Mesodermal cell (in vitro differentiated cells): ENCODE results near the gene POLH.
"Not testable (repeated sequence)": the region's sequence is repeated elsewhere in the genome, so short reads cannot be mapped to it uniquely, and the experiment has no call there.

ENCODE experiments used
- H3K27ac ChIP-seq: 2 replicates; pipeline ENCODE4 v1.7.0; 2013; ENCODE audit warnings: mild to moderate bottlenecking, low read depth, low read length, moderate library complexity; ENCODE audit not compliant: severe bottlenecking
- H3K36me3 ChIP-seq: 2 replicates; pipeline ENCODE4 v1.7.1; 2013; ENCODE audit warnings: mild to moderate bottlenecking, low read length, moderate library complexity; ENCODE audit not compliant: control insufficient read depth, insufficient read depth
- H3K4me1 ChIP-seq: one replicate; pipeline ENCODE4 v1.7.1; 2013; ENCODE audit warnings: mild to moderate bottlenecking, low read length; ENCODE audit not compliant: insufficient read depth, control insufficient read depth, poor library complexity, severe bottlenecking
- H3K4me3 ChIP-seq: 2 replicates; pipeline ENCODE4 v1.7.0; 2013; ENCODE audit warnings: low read length, control low read depth, mild to moderate bottlenecking; ENCODE audit not compliant: insufficient read depth, poor library complexity, severe bottlenecking; ENCODE audit errors: extremely low read depth
- H3K9me3 ChIP-seq: 2 replicates; pipeline ENCODE4 v1.7.1; 2013; ENCODE audit warnings: mild to moderate bottlenecking, low read length, moderate library complexity; ENCODE audit not compliant: control insufficient read depth
- WGBS, 2 experiments: methylation state at CpG; one replicate each; pipeline ENCODE4 v1.1.5; 2013; ENCODE audit warnings: missing lambda C conversion rate in 2 of 2; ENCODE audit not compliant: insufficient coverage in 2 of 2; 5-methylcytosine and 5-hydroxymethylcytosine counted together

The POLH gene

GRCh38 chr6:43570876-43571441, 5.0 kb upstream of the POLH start:
- 80 to 100% methylated on average over 1 of the region's 5 CpGs for WGBS, 2 experiments
- Histone ChIP-seq H3K4me1 (no peaks in the 10 kb centered on the region), H3K4me3 (no peak overlapping the region), H3K27ac (no peak overlapping the region), H3K36me3 (peaks cover 75% of the 10 kb centered on the region), H3K9me3 (no peaks in the 10 kb centered on the region)

- no peak overlapping the region for H3K27ac ChIP-seq
- no peaks in the 10 kb centered on the region for H3K9me3 ChIP-seq
- WGBS, 2 experiments = 94 to 100% methylated on average over 2 of the region's 4 CpGs
- no peaks in the 10 kb centered on the region for H3K4me1 ChIP-seq
- peaks cover 64% of the 10 kb centered on the region for H3K36me3 ChIP-seq
- no peak overlapping the region for H3K4me3 ChIP-seq
Measured at GRCh38 chr6:43572015-43572414, 4.0 kb upstream of the POLH start.

GRCh38 chr6:43575105-43575771, 747 bp upstream of the POLH start:
- Histone ChIP-seq H3K4me3 (peak overlapping the region; percentile 71), H3K27ac (no peak overlapping the region), H3K4me1 (peaks cover 8% of the 10 kb centered on the region), H3K36me3 (peaks cover 52% of the 10 kb centered on the region), H3K9me3 (peaks cover 4% of the 10 kb centered on the region)
- WGBS, 2 experiments = 1% methylated on average over 35 to 37 of the region's 38 CpGs

DNA sequence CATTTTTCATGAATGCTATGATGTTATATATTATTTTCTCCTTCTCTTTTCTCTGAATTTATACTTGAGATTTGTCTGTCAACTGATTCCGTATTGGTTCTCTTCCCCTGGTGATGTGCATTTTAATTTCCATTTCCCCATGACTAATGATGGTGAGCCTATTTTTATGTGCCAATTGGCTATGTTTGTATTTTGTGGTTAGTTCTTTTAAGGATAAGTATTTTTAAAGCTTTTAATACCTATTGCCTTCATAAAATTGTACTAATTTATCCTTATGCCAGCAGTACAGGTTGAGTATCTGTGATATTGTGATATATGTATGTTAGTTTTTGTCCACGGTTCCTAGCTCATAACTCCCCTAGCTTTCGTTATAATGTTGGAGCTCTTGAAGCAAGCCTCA, 2.8 kb downstream of the POLH start:
- H3K27ac ChIP-seq = no peak overlapping the region
- peaks cover 4% of the 10 kb centered on the region for H3K9me3 ChIP-seq
- no peak overlapping the region for H3K4me3 ChIP-seq
- WGBS, 2 experiments = 100% methylated on average over 1 of the region's 3 CpGs
- H3K4me1 ChIP-seq = peaks cover 8% of the 10 kb centered on the region
- H3K36me3 ChIP-seq = peaks cover 41% of the 10 kb centered on the region

DNA sequence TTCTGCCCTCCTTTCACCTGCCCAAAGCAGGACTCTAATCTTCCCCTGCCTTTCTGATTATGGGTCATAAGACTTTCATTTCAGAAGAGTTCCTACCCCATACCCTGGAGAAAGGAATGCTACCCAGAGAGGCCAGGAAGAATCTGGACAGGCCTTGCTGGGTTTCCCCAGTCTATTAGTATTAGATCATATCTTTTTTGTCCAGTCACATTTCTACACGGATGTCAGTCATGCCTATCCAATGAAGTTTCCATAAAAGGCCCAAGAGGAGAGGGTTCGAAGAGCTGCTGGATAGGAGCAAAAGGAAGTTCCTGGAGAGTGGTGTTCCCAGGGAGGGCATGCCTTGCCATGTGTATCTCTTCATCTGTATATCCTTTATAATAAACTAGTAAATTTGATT, 3.2 kb downstream of the POLH start:
- WGBS, 2 experiments = 100% methylated on average over 1 of the region's 2 CpGs
- Histone ChIP-seq H3K4me1 (peaks cover 8% of the 10 kb centered on the region), H3K27ac (no peak overlapping the region), H3K4me3 (no peak overlapping the region), H3K36me3 (peaks cover 45% of the 10 kb centered on the region), H3K9me3 (peaks cover 4% of the 10 kb centered on the region)

DNA sequence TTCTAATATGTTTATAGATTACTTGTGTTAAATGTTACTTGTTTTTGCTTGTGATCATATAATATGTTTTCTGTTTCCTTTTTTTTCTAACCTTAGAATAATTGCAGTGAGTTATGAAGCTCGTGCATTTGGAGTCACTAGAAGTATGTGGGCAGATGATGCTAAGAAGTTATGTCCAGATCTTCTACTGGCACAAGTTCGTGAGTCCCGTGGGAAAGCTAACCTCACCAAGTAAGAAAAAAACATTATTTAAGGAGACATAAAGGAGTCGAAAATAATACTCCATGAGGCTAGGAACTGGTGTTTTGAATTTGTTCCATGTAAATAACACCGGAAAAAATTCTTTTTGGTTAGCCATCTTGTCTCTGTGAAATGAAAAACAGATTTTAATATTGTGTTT, 6.9 kb downstream of the POLH start:
- no peak overlapping the region for H3K27ac ChIP-seq
- H3K9me3 ChIP-seq = peaks cover 4% of the 10 kb centered on the region
- no peak overlapping the region for H3K4me3 ChIP-seq
- H3K4me1 ChIP-seq = peaks cover 6% of the 10 kb centered on the region
- H3K36me3 ChIP-seq = peaks cover 77% of the 10 kb centered on the region
- WGBS, 2 experiments = 80 to 100% methylated on average over 1 to 2 of the region's 5 CpGs

DNA sequence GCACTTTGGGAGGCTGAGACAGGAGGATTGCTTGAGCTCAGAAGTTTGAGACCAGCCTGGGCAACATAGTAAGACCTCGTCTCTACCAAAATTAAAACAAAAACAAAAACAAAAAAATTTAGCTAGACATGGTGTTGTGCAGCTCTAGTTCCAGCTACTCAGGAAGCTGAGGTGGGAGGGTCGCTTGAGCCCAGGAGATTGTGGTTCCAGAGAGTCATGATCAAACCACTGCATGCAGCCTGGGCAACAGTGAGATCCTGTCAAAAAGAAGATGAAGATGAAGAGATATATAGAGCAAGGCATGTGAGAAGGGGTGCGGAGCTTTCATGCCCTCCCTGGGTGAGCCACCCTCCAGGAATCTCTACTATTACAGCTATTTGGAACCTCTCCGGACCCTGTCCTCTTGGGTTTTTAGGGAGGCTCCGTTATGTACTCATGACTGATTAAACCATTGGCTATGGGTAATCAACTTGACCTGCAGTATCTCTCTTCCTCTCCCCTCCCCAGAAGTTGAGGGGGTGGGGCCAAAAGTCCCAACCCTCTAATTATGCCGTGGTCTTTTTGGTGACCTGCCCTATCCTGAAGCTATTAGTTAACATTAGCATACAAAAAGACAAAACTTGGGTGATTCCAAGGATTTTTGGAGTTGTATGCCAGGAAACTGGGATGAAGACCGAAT, 9.0 kb downstream of the POLH start:
- Histone ChIP-seq H3K27ac (no peak overlapping the region), H3K4me3 (no peak overlapping the region), H3K36me3 (peaks cover 80% of the 10 kb centered on the region), H3K9me3 (no peaks in the 10 kb centered on the region), H3K4me1 (no peaks in the 10 kb centered on the region)
- 90 to 100% methylated on average over 1 of the region's 7 CpGs for WGBS, 2 experiments

DNA sequence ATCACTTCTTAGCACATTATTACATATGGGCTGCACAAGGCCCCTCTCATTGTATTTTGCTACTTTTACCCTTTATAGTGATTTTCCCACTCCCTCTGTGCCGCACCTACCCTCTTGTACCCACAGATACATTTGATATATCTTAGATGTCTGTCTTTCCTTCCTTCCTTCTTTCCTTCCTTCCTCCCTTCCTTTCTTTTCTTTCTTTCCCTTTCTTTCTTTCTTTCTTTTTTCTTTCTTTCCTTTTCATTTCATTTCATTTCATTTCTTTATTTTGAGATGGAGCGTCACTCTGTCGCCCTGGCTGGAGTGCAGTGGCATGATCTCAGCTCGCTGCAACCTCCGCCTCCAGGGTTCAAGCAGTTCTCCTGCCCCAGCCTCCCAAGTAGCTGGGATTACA, 12.2 kb downstream of the POLH start:
- no peak overlapping the region for H3K4me3 ChIP-seq
- no peaks in the 10 kb centered on the region for H3K9me3 ChIP-seq
- peaks cover 96% of the 10 kb centered on the region for H3K36me3 ChIP-seq
- no peaks in the 10 kb centered on the region for H3K4me1 ChIP-seq
- H3K27ac ChIP-seq = no peak overlapping the region
- 96 to 97% methylated on average over 5 of the region's 5 CpGs for WGBS, 2 experiments

DNA sequence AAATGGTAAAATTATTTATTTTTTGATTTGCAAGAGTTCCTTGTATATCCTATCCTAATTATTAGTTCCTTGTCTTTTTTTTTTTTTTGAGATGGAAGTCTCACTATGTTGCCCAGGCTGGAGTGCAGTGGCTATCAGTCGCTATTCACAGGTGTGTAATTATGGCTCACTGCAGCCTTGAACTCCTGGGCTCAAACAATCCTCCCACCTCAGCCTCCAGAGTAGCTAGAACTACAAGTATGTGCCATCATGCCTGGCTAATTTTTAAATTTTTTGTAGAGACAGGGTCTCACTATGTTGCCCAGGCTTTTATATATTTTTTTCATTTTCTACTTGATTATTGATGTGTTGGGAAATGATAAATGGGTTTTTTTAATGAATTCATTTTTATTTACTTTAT, 13.6 kb downstream of the POLH start:
- WGBS, 2 experiments = 100% methylated on average over 1 of the region's 1 CpG; no CpG with 5 or more reads in 1 of the 2 experiments
- not testable (repeated sequence) for H3K4me1 ChIP-seq, H3K4me3 ChIP-seq, H3K27ac ChIP-seq, H3K9me3 ChIP-seq
- peaks cover 87% of the 10 kb centered on the region for H3K36me3 ChIP-seq

DNA sequence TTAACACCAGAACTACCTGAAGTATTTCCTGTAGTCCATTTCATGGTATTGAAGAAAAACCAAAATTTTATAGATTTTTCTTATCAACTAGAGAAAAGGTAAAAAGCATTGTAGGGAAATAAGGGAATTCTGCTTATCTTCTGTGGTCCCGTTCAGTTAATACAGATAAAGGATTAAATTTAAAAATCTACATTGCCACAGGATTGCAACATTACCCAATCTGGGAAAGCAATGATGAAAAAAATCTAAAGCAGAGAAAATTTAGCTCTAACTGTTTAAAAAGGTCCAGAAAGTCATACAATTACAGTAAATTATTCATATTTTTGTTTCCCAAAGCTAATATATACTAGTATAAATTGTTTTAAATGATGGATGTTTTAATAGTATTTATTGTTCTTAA, 18.0 kb downstream of the POLH start:
- Histone ChIP-seq H3K36me3 (peaks cover 64% of the 10 kb centered on the region), H3K4me1 (no peaks in the 10 kb centered on the region), H3K27ac (no peak overlapping the region), H3K9me3 (no peaks in the 10 kb centered on the region), H3K4me3 (no peak overlapping the region)
- WGBS, 2 experiments = no CpG with 5 or more reads among the region's 1 CpG

- Histone ChIP-seq H3K4me1 (no peaks in the 10 kb centered on the region), H3K9me3 (no peaks in the 10 kb centered on the region), H3K4me3 (no peak overlapping the region), H3K27ac (no peak overlapping the region), H3K36me3 (peaks cover 74% of the 10 kb centered on the region)
- 94 to 96% methylated on average over 2 of the region's 2 CpGs for WGBS, 2 experiments
Measured at GRCh38 chr6:43600595-43600994, 24.6 kb downstream of the POLH start.
